ENCODE measurements around the gene DPH2.

DNA sequence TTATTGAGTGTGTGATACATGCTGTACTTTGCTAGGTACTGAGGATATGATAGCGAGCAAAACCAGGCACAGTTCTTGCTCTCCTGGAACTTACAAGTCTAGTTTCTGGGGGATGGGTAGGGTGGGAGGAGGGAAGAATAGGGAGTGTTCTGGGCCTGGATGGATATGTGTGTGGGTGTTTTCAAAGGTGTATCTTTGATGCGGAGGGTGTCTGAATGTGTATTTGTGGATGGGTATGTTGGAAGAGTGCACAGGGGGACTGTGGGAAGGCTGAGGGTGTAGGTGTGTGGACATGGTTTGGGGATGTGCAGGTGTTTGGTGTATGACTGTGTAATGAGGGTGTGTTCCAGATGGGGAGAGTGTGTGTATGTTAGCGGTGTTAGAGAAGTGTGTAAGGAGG lies 4.5 kb upstream of the DPH2 start:
- TF ChIP-seq RCOR1 (IDR thresholded peaks at IDR 0.05; ENCODE audit: low read depth, low read length) (no peak), HMGXB4 (CRISPR knock-in tag; IDR thresholded peaks at IDR 0.05; ENCODE audit: borderline replicate concordance) (no peak), SMC3 (IDR thresholded peaks at IDR 0.05) (no peak)
- TF ChIP-seq, protein P1, sequence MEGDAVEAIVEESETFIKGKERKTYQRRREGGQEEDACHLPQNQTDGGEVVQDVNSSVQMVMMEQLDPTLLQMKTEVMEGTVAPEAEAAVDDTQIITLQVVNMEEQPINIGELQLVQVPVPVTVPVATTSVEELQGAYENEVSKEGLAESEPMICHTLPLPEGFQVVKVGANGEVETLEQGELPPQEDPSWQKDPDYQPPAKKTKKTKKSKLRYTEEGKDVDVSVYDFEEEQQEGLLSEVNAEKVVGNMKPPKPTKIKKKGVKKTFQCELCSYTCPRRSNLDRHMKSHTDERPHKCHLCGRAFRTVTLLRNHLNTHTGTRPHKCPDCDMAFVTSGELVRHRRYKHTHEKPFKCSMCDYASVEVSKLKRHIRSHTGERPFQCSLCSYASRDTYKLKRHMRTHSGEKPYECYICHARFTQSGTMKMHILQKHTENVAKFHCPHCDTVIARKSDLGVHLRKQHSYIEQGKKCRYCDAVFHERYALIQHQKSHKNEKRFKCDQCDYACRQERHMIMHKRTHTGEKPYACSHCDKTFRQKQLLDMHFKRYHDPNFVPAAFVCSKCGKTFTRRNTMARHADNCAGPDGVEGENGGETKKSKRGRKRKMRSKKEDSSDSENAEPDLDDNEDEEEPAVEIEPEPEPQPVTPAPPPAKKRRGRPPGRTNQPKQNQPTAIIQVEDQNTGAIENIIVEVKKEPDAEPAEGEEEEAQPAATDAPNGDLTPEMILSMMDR (IDR thresholded peaks at IDR 0.05): no peak
